Peyer's patch (tissue), 4 donors: ENCODE results near the gene CYBA. TPM values are rescaled to one million over a fixed set of nuclear protein-coding genes. Genes with fewer than 3 reads are reported as not detected.

Experiments used
- DNase-seq, 3 donors: peaks; one replicate each; pipeline ENCODE4 v3.0.0-alpha.2; 2017 to 2019
- H3K27ac ChIP-seq, 4 donors: fragments of 200-600 bp; sonication (generic); one replicate each; pipeline ENCODE4 v1.5.1; 2016 to 2019
- H3K27me3 ChIP-seq, 2 donors: fragments of 200-600 bp; sonication (generic); one replicate each; pipeline ENCODE4 v1.5.1; 2019
- H3K36me3 ChIP-seq, 3 donors: fragments of 200-600 bp; sonication (generic); one replicate each; pipeline ENCODE4 v1.5.1; 2016 to 2019
- H3K4me1 ChIP-seq, 4 donors: fragments of 200-600 bp; sonication (generic); one replicate each; pipeline ENCODE4 v1.5.1; 2016 to 2019
- H3K4me3 ChIP-seq, 4 donors: fragments of 200-600 bp; sonication (generic); 1 replicate in 3 of 4; 2 replicates in 1 of 4; pipeline ENCODE4 v1.5.1; 2016 to 2019; ENCODE audit warnings: mild to moderate bottlenecking in 1 of 4
- H3K9me3 ChIP-seq, 4 donors: fragments of 200-600 bp; sonication (generic); one replicate each; pipeline ENCODE4 v1.5.1; 2016 to 2019; ENCODE audit warnings: mild to moderate bottlenecking in 1 of 4
- POLR2A ChIP-seq, 2 donors: fragments of 450-650 bp; IDR thresholded peaks; one replicate each; pipeline ENCODE4 v1.5.1; 2017; ENCODE audit warnings: antibody characterized with exemption in 2 of 2, mild to moderate bottlenecking in 2 of 2, moderate library complexity in 2 of 2
- total RNA-seq, 4 donors: library from RNA; depleted of rRNA; stranded (reverse); fragments of >200 nt; gene quantifications; one replicate each; pipeline ENCODE4 v1.1.0, GENCODE V29; 2016
- TF ChIP-seq, protein P1 (sequence below), 6 experiments: fragments of 450-650 bp in 4 of 6; fragments of 200-600 bp in 2 of 6; sonication (generic) in 1 of 6; IDR thresholded peaks; one replicate each; pipeline ENCODE4 v1.5.1; 2017 to 2019; ENCODE audit warnings: antibody characterized with exemption in 6 of 6, mild to moderate bottlenecking in 3 of 6, moderate library complexity in 1 of 6

Gene CYBA
- total RNA-seq, 4 donors from 2014 or later = 131 to 162 (median 141) TPM

GRCh38 chr16:88633684-88634140, 17.1 kb downstream of the CYBA start:
- H3K27me3 ChIP-seq = no peaks in the 10 kb centered on the region
- peak overlapping the region; percentile 60 to 87 (median 74) for H3K27ac ChIP-seq

GRCh38 chr16:88632587-88632930, 18.3 kb downstream of the CYBA start:
- no peak overlapping the region for H3K4me3 ChIP-seq
- H3K36me3 ChIP-seq = peaks cover 0 to 51% (median 0%) of the 10 kb centered on the region in 3 donors
- H3K9me3 ChIP-seq = no peaks in the 10 kb centered on the region
- H3K27ac ChIP-seq = no peak overlapping the region
- no peak for DNase-seq
- no peak for TF ChIP-seq POLR2A (IDR thresholded peaks at IDR 0.05)
- TF ChIP-seq, protein P1, sequence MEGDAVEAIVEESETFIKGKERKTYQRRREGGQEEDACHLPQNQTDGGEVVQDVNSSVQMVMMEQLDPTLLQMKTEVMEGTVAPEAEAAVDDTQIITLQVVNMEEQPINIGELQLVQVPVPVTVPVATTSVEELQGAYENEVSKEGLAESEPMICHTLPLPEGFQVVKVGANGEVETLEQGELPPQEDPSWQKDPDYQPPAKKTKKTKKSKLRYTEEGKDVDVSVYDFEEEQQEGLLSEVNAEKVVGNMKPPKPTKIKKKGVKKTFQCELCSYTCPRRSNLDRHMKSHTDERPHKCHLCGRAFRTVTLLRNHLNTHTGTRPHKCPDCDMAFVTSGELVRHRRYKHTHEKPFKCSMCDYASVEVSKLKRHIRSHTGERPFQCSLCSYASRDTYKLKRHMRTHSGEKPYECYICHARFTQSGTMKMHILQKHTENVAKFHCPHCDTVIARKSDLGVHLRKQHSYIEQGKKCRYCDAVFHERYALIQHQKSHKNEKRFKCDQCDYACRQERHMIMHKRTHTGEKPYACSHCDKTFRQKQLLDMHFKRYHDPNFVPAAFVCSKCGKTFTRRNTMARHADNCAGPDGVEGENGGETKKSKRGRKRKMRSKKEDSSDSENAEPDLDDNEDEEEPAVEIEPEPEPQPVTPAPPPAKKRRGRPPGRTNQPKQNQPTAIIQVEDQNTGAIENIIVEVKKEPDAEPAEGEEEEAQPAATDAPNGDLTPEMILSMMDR (IDR thresholded peaks at IDR 0.05) = no peak
- peaks cover 0 to 27% (median 14%) of the 10 kb centered on the region in 4 donors for H3K4me1 ChIP-seq
- no peaks in the 10 kb centered on the region for H3K27me3 ChIP-seq

More at GRCh38 chr16:88633684-88634140, 17.1 kb downstream of the CYBA start:
- peak overlapping the region; percentile 41 to 61 (median 53) for H3K4me3 ChIP-seq
- peak in 2 of 3 donors; percentile 61 to 80 for DNase-seq
- H3K4me1 ChIP-seq = peaks cover 0 to 37% (median 22%) of the 10 kb centered on the region in 4 donors
- peaks cover 0 to 39% (median 0%) of the 10 kb centered on the region in 3 donors for H3K36me3 ChIP-seq
- no peak for TF ChIP-seq POLR2A (IDR thresholded peaks at IDR 0.05)
- TF ChIP-seq, protein P1 (IDR thresholded peaks at IDR 0.05) = peak in 1 of 6 experiments; percentile 15
- no peaks in the 10 kb centered on the region for H3K9me3 ChIP-seq

GRCh38 chr16:88631920-88632586, 18.8 kb downstream of the CYBA start:
- H3K4me3 ChIP-seq = no peak overlapping the region
- H3K4me1 ChIP-seq = peaks cover 0 to 25% (median 14%) of the 10 kb centered on the region in 4 donors
- no peaks in the 10 kb centered on the region for H3K9me3 ChIP-seq
- H3K27me3 ChIP-seq = no peaks in the 10 kb centered on the region
- no peak overlapping the region for H3K27ac ChIP-seq
- H3K36me3 ChIP-seq = peaks cover 0 to 56% (median 0%) of the 10 kb centered on the region in 3 donors
- TF ChIP-seq, protein P1 (IDR thresholded peaks at IDR 0.05) = no peak
- TF ChIP-seq POLR2A (IDR thresholded peaks at IDR 0.05) = no peak
- no peak for DNase-seq

- no peaks in the 10 kb centered on the region for H3K27me3 ChIP-seq
- H3K27ac ChIP-seq = no peak overlapping the region
- H3K4me3 ChIP-seq = no peak overlapping the region
- TF ChIP-seq, protein P1 (IDR thresholded peaks at IDR 0.05) = no peak
- no peak for TF ChIP-seq POLR2A (IDR thresholded peaks at IDR 0.05)
- DNase-seq = no peak
- H3K36me3 ChIP-seq = peaks cover 0 to 61% (median 0%) of the 10 kb centered on the region in 3 donors
- no peaks in the 10 kb centered on the region for H3K9me3 ChIP-seq
- H3K4me1 ChIP-seq = peaks cover 0 to 24% (median 14%) of the 10 kb centered on the region in 4 donors
These were observed 19.5 kb downstream of the CYBA start for GRCh38 chr16:88631384-88631783.

- Histone ChIP-seq H3K4me3 (no peak overlapping the region), H3K4me1 (peaks cover 0 to 24% (median 14%) of the 10 kb centered on the region in 4 donors), H3K36me3 (peaks cover 0 to 66% (median 0%) of the 10 kb centered on the region in 3 donors), H3K27me3 (no peaks in the 10 kb centered on the region), H3K27ac (no peak overlapping the region), H3K9me3 (no peaks in the 10 kb centered on the region)
- DNase-seq = no peak
- TF ChIP-seq POLR2A (IDR thresholded peaks at IDR 0.05) = no peak
- TF ChIP-seq, protein P1 (IDR thresholded peaks at IDR 0.05) = no peak
These were observed 19.9 kb downstream of the CYBA start for GRCh38 chr16:88630941-88631340.
